Endodermal cell (in vitro differentiated cells): Measurements from ENCODE around the gene SGTB. TPM values are rescaled to one million over a fixed set of nuclear protein-coding genes. Genes with fewer than 3 reads are reported as not detected.

Experiments used
- DNase-seq: peaks from one replicate; pipeline ENCODE4 v3.0.0-alpha.2; 2017
- H3K27ac ChIP-seq: 2 replicates; pipeline ENCODE4 v1.5.1; 2013; ENCODE audit warnings: mild to moderate bottlenecking, low read depth, low read length, moderate library complexity
- H3K27me3 ChIP-seq: 2 replicates; pipeline ENCODE4 v1.6.1; 2013; ENCODE audit warnings: mild to moderate bottlenecking, low read length, moderate library complexity; ENCODE audit not compliant: insufficient read depth, control insufficient read depth, poor library complexity, severe bottlenecking
- H3K36me3 ChIP-seq: 2 replicates; pipeline ENCODE4 v1.7.0; 2013; ENCODE audit warnings: mild to moderate bottlenecking, low read length, moderate library complexity; ENCODE audit not compliant: control insufficient read depth, insufficient read depth
- H3K4me1 ChIP-seq: one replicate; pipeline ENCODE4 v1.7.0; 2013; ENCODE audit warnings: low read length; ENCODE audit not compliant: control insufficient read depth, insufficient read depth
- H3K4me3 ChIP-seq: 2 replicates; pipeline ENCODE4 v1.5.1; 2013; ENCODE audit warnings: mild to moderate bottlenecking, low read length, moderate library complexity
- H3K9ac ChIP-seq: 2 replicates; pipeline ENCODE4 v1.6.1; 2013; ENCODE audit warnings: mild to moderate bottlenecking, low read length, moderate library complexity; ENCODE audit not compliant: poor library complexity, severe bottlenecking; ENCODE audit errors: extremely low read depth
- H3K9me3 ChIP-seq: 2 replicates; pipeline ENCODE4 v1.6.1; 2013; ENCODE audit warnings: mild to moderate bottlenecking, low read length, moderate library complexity; ENCODE audit not compliant: control insufficient read depth
- H3K27ac Mint-ChIP-seq: 2 replicates; pipeline ENCODE4 v1.8.0; 2020; ENCODE audit warnings: mixed read lengths
- H3K27me3 Mint-ChIP-seq: 2 replicates; pipeline ENCODE4 v1.8.0; 2021; ENCODE audit warnings: mild to moderate bottlenecking, mixed read lengths; ENCODE audit not compliant: insufficient read depth
- H3K36me3 Mint-ChIP-seq: 2 replicates; pipeline ENCODE4 v1.8.0; 2020; ENCODE audit warnings: low read depth, mixed read lengths
- H3K4me1 Mint-ChIP-seq: 2 replicates; pipeline ENCODE4 v1.8.0; 2020; ENCODE audit warnings: mixed read lengths
- H3K4me3 Mint-ChIP-seq: 2 replicates; pipeline ENCODE4 v1.8.0; 2020; ENCODE audit warnings: mild to moderate bottlenecking, moderate library complexity, mixed read lengths
- H3K9me3 Mint-ChIP-seq: 2 replicates; pipeline ENCODE4 v1.8.0; 2020; ENCODE audit warnings: mild to moderate bottlenecking, mixed read lengths
- CTCF ChIP-seq: fragments of 200-600 bp; sonication (generic); conservative IDR thresholded peaks from 2 replicates; pipeline ENCODE4 v1.5.0; 2021; ENCODE audit warnings: antibody characterized with exemption, mild to moderate bottlenecking
- WGBS, 2 experiments: methylation state at CpG; one replicate each; pipeline versions ENCODE4 v1.1.5 to v1.1.7; 2013; ENCODE audit warnings: missing lambda C conversion rate in 2 of 2, mixed read lengths in 1 of 2; ENCODE audit not compliant: insufficient coverage in 1 of 2, insufficient read length in 1 of 2; 5-methylcytosine and 5-hydroxymethylcytosine counted together
- total RNA-seq, 2 donors: library from RNA; stranded (reverse); fragmentation: NEBNext Ultra II Directional in 1 of 2; extraction: Animal tissue kit (Norgen Biotek cat#: 25700) in 1 of 2; gene quantifications; 2 replicates in 1 of 2; 3 replicates in 1 of 2; pipeline ENCODE4 v1.2.1, GENCODE V29; 2021

The SGTB gene
- total RNA-seq, 2 donors from 2014 or later, result 14.6 to 17.9 TPM

DNA sequence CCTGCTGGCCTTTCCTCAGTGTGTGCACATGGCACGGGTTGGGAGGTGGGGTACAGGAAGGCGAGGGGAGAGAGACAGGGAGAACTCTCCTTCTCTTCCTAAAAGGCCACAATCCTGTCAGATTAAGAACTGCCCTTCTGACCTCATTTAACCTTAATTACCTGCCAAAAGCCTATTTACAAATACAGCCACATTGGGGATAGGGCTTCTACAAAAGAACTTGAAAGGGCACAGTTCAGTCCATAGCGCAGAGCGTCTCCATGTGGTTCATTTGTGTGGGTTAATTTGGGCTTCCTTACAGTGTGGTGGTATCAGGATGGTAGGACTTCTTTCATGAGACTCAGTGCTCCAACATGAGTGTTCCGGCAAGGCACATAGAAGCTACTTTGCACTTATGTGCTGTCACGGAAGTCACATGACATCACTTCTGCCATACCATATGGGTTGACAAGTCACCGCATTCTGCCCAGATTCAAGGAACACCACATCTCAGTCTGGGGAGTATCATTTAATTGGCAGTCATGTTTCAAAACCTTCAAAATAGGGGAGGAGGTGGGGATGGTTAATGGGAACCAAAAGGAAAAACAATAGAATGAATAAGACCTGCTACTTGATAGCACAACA lies 46.9 kb upstream of the SGTB start:
- WGBS, 2 experiments, result 93 to 98% methylated on average over 5 to 6 of the region's 7 CpGs

DNA sequence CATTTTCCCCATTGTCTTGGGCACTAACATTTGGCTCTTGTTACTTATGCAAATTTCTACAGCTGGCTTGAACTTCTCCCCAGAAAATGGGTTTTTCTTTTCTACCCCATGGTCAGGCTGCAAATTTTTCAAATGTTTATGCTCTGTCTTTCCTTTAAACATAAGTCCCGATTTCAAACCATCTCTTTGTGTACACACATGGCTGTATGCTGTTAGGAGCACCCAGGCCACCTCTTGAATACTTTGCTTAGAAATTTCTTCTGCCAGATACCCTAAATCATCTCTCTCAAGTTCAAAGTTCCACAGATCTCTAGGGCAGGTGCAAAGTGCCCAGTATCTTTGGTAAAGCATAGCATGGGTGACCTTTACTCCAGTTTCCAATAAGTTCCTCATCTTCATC lies 45.7 kb upstream of the SGTB start:
- 93 to 100% methylated on average over 1 of the region's 1 CpG for WGBS, 2 experiments
- H3K4me3 Mint-ChIP-seq, result no peak overlapping the region

More for the DNA sequence above, 46.9 kb upstream of the SGTB start:
- Mint-ChIP-seq H3K4me3 (no peak overlapping the region), H3K4me1 (peaks cover 8% of the 10 kb centered on the region), H3K36me3 (peaks cover 42% of the 10 kb centered on the region), H3K27ac (peak overlapping the region; percentile 26), H3K27me3 (no peaks in the 10 kb centered on the region), H3K9me3 (peaks cover 14% of the 10 kb centered on the region)
- TF ChIP-seq CTCF, result no peak
- Histone ChIP-seq H3K9ac (no peak overlapping the region), H3K36me3 (peaks cover 7% of the 10 kb centered on the region), H3K4me1 (no peaks in the 10 kb centered on the region), H3K27me3 (no peaks in the 10 kb centered on the region), H3K9me3 (no peaks in the 10 kb centered on the region), H3K4me3 (no peak overlapping the region), H3K27ac (no peak overlapping the region)
- DNase-seq, result no peak

GRCh38 chr5:65766781-65767180 lies 44.9 kb upstream of the SGTB start:
- Histone ChIP-seq H3K4me3 (no peak overlapping the region), H3K4me1 (no peaks in the 10 kb centered on the region), H3K27ac (no peak overlapping the region), H3K9me3 (no peaks in the 10 kb centered on the region), H3K9ac (no peak overlapping the region), H3K36me3 (peaks cover 16% of the 10 kb centered on the region), H3K27me3 (no peaks in the 10 kb centered on the region)
- 99 to 100% methylated on average over 1 to 2 of the region's 2 CpGs for whole genome bisulfite sequencing, 2 experiments
- Mint-ChIP-seq H3K9me3 (peaks cover 14% of the 10 kb centered on the region), H3K27ac (no peak overlapping the region), H3K36me3 (peaks cover 48% of the 10 kb centered on the region), H3K4me1 (peaks cover 8% of the 10 kb centered on the region), H3K4me3 (no peak overlapping the region), H3K27me3 (no peaks in the 10 kb centered on the region)
- no peak for TF ChIP-seq CTCF
- DNase-seq, result no peak

More for the DNA sequence above, 45.7 kb upstream of the SGTB start:
- Mint-ChIP-seq H3K27me3 (no peaks in the 10 kb centered on the region), H3K9me3 (peaks cover 14% of the 10 kb centered on the region), H3K36me3 (peaks cover 49% of the 10 kb centered on the region), H3K27ac (no peak overlapping the region), H3K4me1 (peaks cover 8% of the 10 kb centered on the region)
- no peaks in the 10 kb centered on the region for H3K9me3 ChIP-seq
- no peak for TF ChIP-seq CTCF
- H3K36me3 ChIP-seq, result peaks cover 16% of the 10 kb centered on the region
- H3K9ac ChIP-seq, result no peak overlapping the region
- no peak overlapping the region for H3K4me3 ChIP-seq
- DNase-seq, result no peak
- H3K4me1 ChIP-seq, result no peaks in the 10 kb centered on the region
- H3K27ac ChIP-seq, result no peak overlapping the region
- no peaks in the 10 kb centered on the region for H3K27me3 ChIP-seq
